HCT116 (cell line): ENCODE measurements around the gene MFSD6. TPM values are rescaled to one million over a fixed set of nuclear protein-coding genes. Genes with fewer than 3 reads are reported as not detected.

Experiments
- ATAC-seq: fragments of 200-7000 bp; cut with Tn5 transposase; 2 replicates; pipeline ENCODE4 v1.9.1; 2020; ENCODE audit warnings: mild to moderate bottlenecking, moderate library complexity
- BruUV-seq: library from RNA; stranded (reverse); fragments of 400-500 nt; replicated peaks from 2 replicates; lab custom pipeline; 2021; lab: Mats Ljungman, UMichigan
- CTCF ChIA-PET: fragments of 300-600 bp; sonication (Branson Sonifier 250); formaldehyde crosslinking; loops from one replicate; lab custom pipeline; 2021; ENCODE audit warnings: antibody characterized with exemption; lab: Charles Lee
- POLR2A ChIA-PET: fragments of 300-600, 350-600 bp; sonication (Branson Sonifier 250); formaldehyde crosslinking; loops from one replicate; lab custom pipeline; 2021; ENCODE audit warnings: antibody characterized with exemption; lab: Charles Lee
- RAD21 ChIA-PET, 2 experiments: fragments of 300-600 bp; sonication (Branson Sonifier 250); formaldehyde crosslinking; loops; one replicate each; lab custom pipeline; 2023; ENCODE audit warnings: low total read pairs in 2 of 2; ENCODE audit not compliant: uncharacterized antibody in 2 of 2, unreplicated experiment in 2 of 2, low non-redundant PET in 1 of 2; lab: Charles Lee
- DNase-seq: peaks from one replicate; pipeline ENCODE4 v3.0.0-alpha.2; 2010; ENCODE audit warnings: low read depth, low spot score
- H2AFZ ChIP-seq: fragments of 200-600 bp; shearing (Covaris generic), sonication (generic); 2 replicates; pipeline ENCODE4 v1.6.1; 2017; ENCODE audit warnings: low read depth, mixed run types, mixed read lengths, antibody characterized with exemption, low read length; ENCODE audit not compliant: poor library complexity, severe bottlenecking
- H3K27ac ChIP-seq: 2 replicates; pipeline ENCODE4 v1.5.1; 2012; ENCODE audit warnings: low read depth, low read length
- H3K27me3 ChIP-seq: fragments of 200-600 bp; sonication (generic); 2 replicates; pipeline ENCODE4 v1.6.1; 2016; ENCODE audit warnings: mixed run types, low read length, mixed read lengths; ENCODE audit not compliant: insufficient read depth
- H3K36me3 ChIP-seq, 2 experiments: fragments of 200-500 bp in 1 of 2; fragments of 200-600 bp in 1 of 2; sonication (Bioruptor generic) in 1 of 2; sonication (generic) in 1 of 2; 2 replicates each; pipeline versions ENCODE4 v1.5.1 to v1.6.1; 2014 to 2016; ENCODE audit warnings: low read length in 2 of 2, inconsistent platforms in 1 of 2, mixed read lengths in 1 of 2, mixed run types in 1 of 2; ENCODE audit not compliant: insufficient read depth in 2 of 2, control insufficient read depth in 1 of 2
- H3K4me1 ChIP-seq, 2 experiments: fragments of 200-600 bp in 1 of 2; sonication (generic) in 1 of 2; 2 replicates each; pipeline versions ENCODE4 v1.5.1 to v1.6.1; 2012 to 2017; ENCODE audit warnings: low read length in 2 of 2, inconsistent platforms in 1 of 2, mild to moderate bottlenecking in 1 of 2, mixed read lengths in 1 of 2, mixed run types in 1 of 2, moderate library complexity in 1 of 2; ENCODE audit not compliant: insufficient read depth in 2 of 2, control insufficient read depth in 1 of 2
- H3K4me2 ChIP-seq: fragments of 200-600 bp; sonication (generic); 2 replicates; pipeline ENCODE4 v1.6.1; 2017; ENCODE audit warnings: mixed run types, low read length, mixed read lengths
- H3K4me3 ChIP-seq, 2 experiments: fragments of 200-600 bp in 1 of 2; sonication (generic) in 1 of 2; replicated peaks in 1 of 2; 2 replicates each; pipeline ENCODE4 v1.5.1; 2011 to 2016; ENCODE audit warnings: low read length in 2 of 2, control low read depth in 1 of 2, low read depth in 1 of 2, mild to moderate bottlenecking in 1 of 2, mixed read lengths in 1 of 2, mixed run types in 1 of 2
- H3K79me2 ChIP-seq: fragments of 200-600 bp; sonication (generic); 2 replicates; pipeline ENCODE4 v1.6.1; 2017; ENCODE audit warnings: mild to moderate bottlenecking, mixed run types, low read length, moderate library complexity, mixed read lengths; ENCODE audit not compliant: insufficient read depth
- H3K9ac ChIP-seq: fragments of 200-600 bp; sonication (generic); 2 replicates; pipeline ENCODE4 v1.6.1; 2016; ENCODE audit warnings: low read length, mixed read lengths
- H3K9me2 ChIP-seq: fragments of 200-600 bp; sonication (generic), shearing (Covaris generic); 2 replicates; pipeline ENCODE4 v1.6.1; 2017; ENCODE audit warnings: mixed run types, mild to moderate bottlenecking, moderate library complexity; ENCODE audit not compliant: insufficient read depth
- H3K9me3 ChIP-seq, 2 experiments: fragments of 200-500 bp in 1 of 2; fragments of 200-600 bp in 1 of 2; sonication (Bioruptor generic) in 1 of 2; sonication (generic) in 1 of 2; 2 replicates each; pipeline ENCODE4 v1.6.1; 2014 to 2017; ENCODE audit warnings: low read length in 2 of 2, mixed read lengths in 2 of 2, inconsistent platforms in 1 of 2, low read depth in 1 of 2, mild to moderate bottlenecking in 1 of 2, mixed run types in 1 of 2, moderate library complexity in 1 of 2; ENCODE audit not compliant: control insufficient read depth in 1 of 2, insufficient read depth in 1 of 2
- H4K20me1 ChIP-seq: fragments of 200-600 bp; sonication (generic), shearing (Covaris generic); 2 replicates; pipeline ENCODE4 v1.6.1; 2017; ENCODE audit warnings: mixed run types, mild to moderate bottlenecking, moderate library complexity; ENCODE audit not compliant: insufficient read depth
- ATF3 ChIP-seq: IDR thresholded peaks from 2 replicates; pipeline ENCODE4 v1.6.1; 2012
- CEBPB ChIP-seq: IDR thresholded peaks from 2 replicates; pipeline ENCODE4 v1.6.1; 2012; ENCODE audit warnings: low read depth
- CTCF ChIP-seq, 3 experiments: fragments of 200-600 bp in 1 of 3; sonication (generic) in 1 of 3; IDR thresholded peaks in 2 of 3; conservative IDR thresholded peaks in 1 of 3; 2 replicates each; pipeline ENCODE4 v1.5.1; 2012 to 2017; ENCODE audit warnings: low read depth in 2 of 3, low read length in 2 of 3, antibody characterized with exemption in 1 of 3, borderline replicate concordance in 1 of 3, control low read depth in 1 of 3, mild to moderate bottlenecking in 1 of 3, mixed read lengths in 1 of 3, mixed run types in 1 of 3, moderate library complexity in 1 of 3; ENCODE audit not compliant: insufficient read depth in 1 of 3
- EGR1 ChIP-seq: IDR thresholded peaks from 2 replicates; pipeline ENCODE4 v1.6.1; 2012; ENCODE audit warnings: low read depth
- ELF1 ChIP-seq: IDR thresholded peaks from 2 replicates; pipeline ENCODE4 v1.6.1; 2012; ENCODE audit warnings: low read depth, borderline replicate concordance
- EZH2 ChIP-seq: fragments of 200-600 bp; sonication (generic); IDR thresholded peaks from 2 replicates; pipeline ENCODE4 v1.6.1; 2017; ENCODE audit warnings: antibody characterized with exemption, mixed run types
- EZH2phosphoT487 ChIP-seq: fragments of 200-600 bp; IDR thresholded peaks from 2 replicates; pipeline ENCODE4 v1.6.1; 2018; ENCODE audit warnings: antibody characterized with exemption, borderline replicate concordance
- FOSL1 ChIP-seq: IDR thresholded peaks from 2 replicates; pipeline ENCODE4 v1.6.1; 2012; ENCODE audit warnings: low read depth
- MAX ChIP-seq: IDR thresholded peaks from 2 replicates; pipeline ENCODE4 v1.6.1; 2012
- POLR2A ChIP-seq: IDR thresholded peaks from 2 replicates; pipeline ENCODE4 v1.7.0; 2011; ENCODE audit warnings: borderline replicate concordance; ENCODE audit not compliant: insufficient read depth, insufficient read length; ENCODE audit errors: extremely low read depth
- POLR2AphosphoS5 ChIP-seq: IDR thresholded peaks from 2 replicates; pipeline ENCODE4 v1.6.1; 2011; ENCODE audit warnings: mild to moderate bottlenecking, low read depth, low read length, moderate library complexity
- RAD21 ChIP-seq: IDR thresholded peaks from 2 replicates; pipeline ENCODE4 v1.6.1; 2012; ENCODE audit warnings: low read depth, mild to moderate bottlenecking
- REST ChIP-seq: IDR thresholded peaks from 2 replicates; pipeline ENCODE4 v1.6.1; 2012; ENCODE audit warnings: low read depth
- SIN3A ChIP-seq: IDR thresholded peaks from 2 replicates; pipeline ENCODE4 v1.6.1; 2012; ENCODE audit warnings: low read depth
- TCF7L2 ChIP-seq: IDR thresholded peaks from 2 replicates; pipeline ENCODE4 v1.7.0; 2011; ENCODE audit warnings: borderline replicate concordance, inconsistent platforms; ENCODE audit not compliant: insufficient read depth, insufficient read length; ENCODE audit errors: extremely low read depth
- YY1 ChIP-seq: IDR thresholded peaks from 2 replicates; pipeline ENCODE4 v1.6.1; 2011; ENCODE audit warnings: low read length, low read depth, moderate library complexity, mild to moderate bottlenecking; ENCODE audit not compliant: insufficient replicate concordance; ENCODE audit errors: extremely low read depth
- ZBTB33 ChIP-seq: IDR thresholded peaks from 2 replicates; pipeline ENCODE4 v1.6.1; 2011; ENCODE audit warnings: mild to moderate bottlenecking, low read length, moderate library complexity; ENCODE audit not compliant: insufficient replicate concordance; ENCODE audit errors: extremely low read depth
- ZFX ChIP-seq: fragments of 450-650 bp; IDR thresholded peaks from 2 replicates; pipeline ENCODE4 v1.6.1; 2017
- ZNF274 ChIP-seq: fragments of 200-500 bp; sonication (Bioruptor generic); IDR thresholded peaks from 2 replicates; pipeline ENCODE4 v1.6.1; 2014; ENCODE audit warnings: mild to moderate bottlenecking, low read depth, low read length, inconsistent platforms
- intact Hi-C: fragments of 100-400 bp; cut with micrococcal nuclease; formaldehyde crosslinking; loops from 2 replicates; pipeline ENCODE4 v1.10.0; 2022
- total RNA-seq: library from RNA; stranded (reverse); gene quantifications from one replicate; pipeline ENCODE4 v1.2.1, GENCODE V29; 2021; ENCODE audit not compliant: unreplicated experiment

MFSD6 gene
- total RNA-seq, 1 experiment from 2014 or later: 18.6 TPM

GRCh38 chr2:190527214-190527613 lies 119.1 kb downstream of the MFSD6 start:
- intact Hi-C loops: no loop called here

More at GRCh38 chr2:190527214-190527613, 119.1 kb downstream of the MFSD6 start:
- H3K4me2 ChIP-seq: no peak overlapping the region
- no peaks in the 10 kb centered on the region for H4K20me1 ChIP-seq
- BruUV-seq: no TSS peak
- H3K9ac ChIP-seq: no peak overlapping the region
- no peaks in the 10 kb centered on the region for H3K9me3 ChIP-seq
- ATAC-seq (no peak), DNase-seq (no peak)
- H3K4me3 ChIP-seq: no peak overlapping the region
- H3K36me3 ChIP-seq: no peaks in the 10 kb centered on the region
- H3K79me2 ChIP-seq: no peaks in the 10 kb centered on the region
- no peak overlapping the region for H2AFZ ChIP-seq
- RAD21 ChIA-PET: no interaction called here
- H3K9me2 ChIP-seq: no peaks in the 10 kb centered on the region
- CTCF ChIA-PET: no interaction called here
- TF ChIP-seq ATF3 (no peak), ELF1 (no peak), POLR2AphosphoS5 (no peak), MAX (no peak), YY1 (no peak), ZNF274 (no peak), POLR2A (no peak), CEBPB (no peak), SIN3A (no peak), EZH2 (no peak), TCF7L2 (no peak), ZBTB33 (no peak), ZFX (no peak), EGR1 (no peak), RAD21 (no peak), CTCF (IDR thresholded peaks at IDR 0.05 in 2 of 3, conservative IDR thresholded peaks at IDR 0.05 in 1 of 3; ENCODE audit: borderline replicate concordance in 1 of 3, insufficient read depth in 1 of 3, low read depth in 2 of 3, low read length in 2 of 3) (no peak), EZH2phosphoT487 (no peak), FOSL1 (no peak), REST (no peak)
- POLR2A ChIA-PET: no interaction called here
- no peak overlapping the region for H3K27ac ChIP-seq
- no peaks in the 10 kb centered on the region for H3K27me3 ChIP-seq
- peaks cover 0 to 10% of the 10 kb centered on the region in 2 experiments; a peak in 1 of 4 replicates for H3K4me1 ChIP-seq
